Urinary bladder (tissue), 4 donors: Measurements from ENCODE around the gene RSBN1L. TPM values are rescaled to one million over a fixed set of nuclear protein-coding genes. Genes with fewer than 3 reads are reported as not detected.
"Not testable (repeated sequence)": the region's sequence is repeated elsewhere in the genome, so short reads cannot be mapped to it uniquely, and the experiment has no call there.

Experiments
- DNase-seq: peaks from one replicate; pipeline ENCODE4 v3.0.0-alpha.2; 2015; ENCODE audit errors: extremely low spot score
- H3K27ac ChIP-seq: one replicate; pipeline ENCODE4 v1.5.1; 2013; ENCODE audit warnings: low read depth, mild to moderate bottlenecking, moderate library complexity
- H3K36me3 ChIP-seq: one replicate; pipeline ENCODE4 v1.6.1; 2013; ENCODE audit warnings: mild to moderate bottlenecking, moderate library complexity; ENCODE audit not compliant: insufficient read depth
- H3K4me1 ChIP-seq: one replicate; pipeline ENCODE4 v1.6.1; 2013; ENCODE audit warnings: mild to moderate bottlenecking, moderate library complexity; ENCODE audit not compliant: insufficient read depth
- H3K4me3 ChIP-seq: one replicate; pipeline ENCODE4 v1.5.1; 2013; ENCODE audit warnings: low read depth, low read length
- WGBS: extraction: QIAGEN DNeasy Blood & Tissue Kit; methylation state at CpG from one replicate; pipeline ENCODE4 v1.1.7; 2013; 5-methylcytosine and 5-hydroxymethylcytosine counted together
- polyA plus RNA-seq: library from polyadenylated mRNA; stranded (reverse); fragments of 200-250 nt; gene quantifications from one replicate; pipeline ENCODE4 v1.2.3, GENCODE V29; 2013
- total RNA-seq: library from RNA; depleted of rRNA; stranded (reverse); fragments of >200 nt; gene quantifications from one replicate; pipeline ENCODE4 v1.2.3, GENCODE V29; 2014
- donor health status: healthy with polysubstance abuse.
- donor health status: healthy.

RSBN1L gene
- total and polyA plus RNA-seq, 2 donors: 13.0 to 58.4 TPM

DNA sequence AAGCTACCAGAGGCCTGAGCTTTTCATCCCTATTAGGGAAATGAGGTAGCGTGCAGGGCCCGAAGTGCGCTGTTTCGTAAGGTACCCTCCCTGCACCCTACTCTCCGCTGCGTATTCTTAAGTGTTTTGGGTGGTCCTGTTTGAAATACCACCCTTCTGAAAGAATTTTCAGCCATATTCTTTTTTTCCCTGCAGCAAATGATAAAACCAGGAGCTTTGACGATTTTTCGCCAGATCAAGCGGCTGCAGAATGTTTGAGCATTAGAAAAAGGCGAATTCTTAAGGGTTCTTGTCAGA is 1.2 kb downstream of the RSBN1L start:
- H3K27ac ChIP-seq: peak overlapping the region; percentile 98
- WGBS: under 1% methylated on average over 10 of the region's 10 CpGs
- H3K4me3 ChIP-seq: peak overlapping the region; percentile 94
- H3K4me1 ChIP-seq: peaks cover 1% of the 10 kb centered on the region
- H3K36me3 ChIP-seq: no peaks in the 10 kb centered on the region
- no peak for DNase-seq

DNA sequence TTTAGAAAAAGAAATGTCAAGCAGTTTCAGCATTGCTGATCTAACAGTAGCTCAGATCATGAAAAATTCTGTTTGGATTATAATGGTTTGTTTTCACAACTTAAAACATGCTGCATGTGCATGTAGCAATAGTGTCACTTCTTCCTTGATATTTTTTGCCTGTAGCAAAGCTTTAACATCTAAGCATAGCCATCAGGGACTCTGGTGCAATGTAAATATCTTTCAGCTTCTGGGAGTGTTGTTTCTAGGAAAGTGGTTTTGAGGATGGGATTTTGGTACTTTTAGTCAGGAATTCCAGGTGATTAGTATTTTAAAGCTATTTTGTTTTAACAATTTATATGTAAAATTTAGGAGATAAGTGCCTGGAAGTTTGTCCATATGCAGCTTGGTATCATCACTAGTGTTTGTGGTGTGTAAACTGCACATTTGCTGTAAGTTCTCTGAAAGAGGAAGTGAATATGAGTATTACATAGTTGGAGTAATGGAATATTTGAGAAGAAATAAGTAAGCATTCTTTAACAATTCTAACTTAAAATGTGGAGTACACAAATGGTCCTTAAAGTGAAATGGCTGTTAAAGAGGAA is 1.9 kb downstream of the RSBN1L start:
- DNase-seq: no peak
- Histone ChIP-seq H3K4me1 (peaks cover 1% of the 10 kb centered on the region), H3K4me3 (peak overlapping the region; percentile 94), H3K27ac (no peak overlapping the region), H3K36me3 (no peaks in the 10 kb centered on the region)

DNA sequence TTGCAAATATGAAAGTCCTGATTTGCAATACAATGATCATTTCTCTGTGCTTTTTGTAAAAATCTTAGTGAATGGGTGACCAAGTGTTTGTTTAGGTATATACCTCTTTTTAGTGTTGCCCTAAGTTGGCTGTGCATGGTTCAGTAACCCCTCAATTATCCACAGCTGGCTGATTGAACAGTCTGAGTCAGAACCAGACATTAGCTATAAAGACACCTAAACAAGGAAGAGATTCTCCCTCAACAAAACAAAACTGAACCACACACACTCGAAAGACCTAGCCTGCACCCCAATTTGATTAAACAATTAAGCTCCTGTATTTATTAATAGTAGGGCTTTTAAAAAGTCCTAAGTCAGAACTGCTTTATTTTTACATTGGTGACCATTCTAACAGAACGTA is 2.8 kb downstream of the RSBN1L start:
- WGBS: 29% methylated on average over 2 of the region's 2 CpGs
- Histone ChIP-seq H3K4me3 (no peak overlapping the region), H3K4me1 (peaks cover 1% of the 10 kb centered on the region), H3K36me3 (no peaks in the 10 kb centered on the region), H3K27ac (no peak overlapping the region)
- DNase-seq: no peak

DNA sequence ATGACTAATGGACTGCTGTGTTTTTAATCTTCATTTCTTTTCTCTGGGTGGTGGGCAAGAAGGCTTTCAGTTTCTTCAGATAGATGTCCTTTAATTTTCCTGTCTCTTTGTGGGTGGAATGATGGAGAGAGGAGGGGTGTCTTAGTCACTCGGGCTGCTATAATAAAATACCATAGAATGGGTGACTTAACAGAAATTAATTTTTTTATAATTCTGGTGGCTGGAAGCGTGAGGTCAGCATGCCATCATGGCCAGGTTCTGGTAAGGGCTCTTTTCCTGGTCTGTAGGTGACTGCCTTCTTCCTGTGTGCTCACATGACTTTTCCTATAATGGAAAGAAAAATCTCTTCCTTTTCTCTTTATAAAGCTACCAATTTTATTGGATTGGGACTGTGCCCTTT is 6.3 kb downstream of the RSBN1L start:
- Histone ChIP-seq H3K27ac (no peak overlapping the region), H3K36me3 (no peaks in the 10 kb centered on the region), H3K4me1 (peaks cover 1% of the 10 kb centered on the region), H3K4me3 (no peak overlapping the region)
- DNase-seq: no peak
- WGBS: 27% methylated on average over 2 of the region's 2 CpGs

DNA sequence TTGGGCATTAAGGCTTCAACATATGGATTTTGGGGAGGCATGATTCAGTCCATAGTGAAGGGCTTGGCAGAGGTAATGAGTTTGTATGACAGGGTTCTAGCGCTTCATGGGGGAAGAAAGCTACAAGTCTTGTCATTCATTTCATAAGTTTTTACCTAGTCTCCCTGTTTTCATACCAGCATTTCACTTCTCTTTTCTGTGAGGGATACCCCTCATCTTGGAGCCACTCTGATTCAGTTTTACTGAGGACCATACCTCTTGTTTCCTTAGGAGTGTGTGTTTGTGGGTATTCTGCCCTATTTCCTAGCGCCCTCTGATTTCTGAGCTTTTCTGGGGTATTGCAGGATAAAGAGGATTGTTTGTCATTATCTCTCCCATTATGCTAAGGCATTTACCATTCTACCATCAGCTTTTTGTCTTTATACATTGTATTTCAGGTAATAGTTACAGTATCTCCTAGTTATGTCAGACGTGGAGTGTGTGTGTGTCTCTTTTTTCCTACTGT is 6.8 kb downstream of the RSBN1L start:
- DNase-seq: no peak
- 81% methylated on average over 3 of the region's 3 CpGs for WGBS
- peaks cover 1% of the 10 kb centered on the region for H3K4me1 ChIP-seq
- H3K36me3 ChIP-seq: no peaks in the 10 kb centered on the region
- no peak overlapping the region for H3K27ac ChIP-seq
- H3K4me3 ChIP-seq: no peak overlapping the region

DNA sequence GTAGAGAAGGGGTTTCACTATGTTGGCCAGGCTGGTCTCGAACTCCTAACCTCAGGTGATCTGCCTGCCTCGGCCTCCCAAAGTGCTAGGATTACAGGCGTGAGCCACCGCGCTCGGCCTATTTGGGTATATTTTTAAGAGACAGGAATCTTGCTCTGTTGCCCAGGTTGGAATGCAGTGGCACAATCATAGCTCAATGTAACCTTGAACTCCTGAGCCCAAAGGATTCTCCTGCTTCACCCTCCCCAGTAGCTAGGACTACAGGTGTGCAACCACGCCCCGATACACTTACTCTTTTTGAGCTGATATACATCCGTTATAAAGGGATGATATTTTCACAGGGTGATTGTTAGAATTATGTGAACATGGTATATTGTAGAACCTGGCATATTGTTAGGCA is 7.4 kb downstream of the RSBN1L start:
- not testable (repeated sequence) for H3K36me3 ChIP-seq, H3K4me1 ChIP-seq, H3K27ac ChIP-seq, H3K4me3 ChIP-seq, DNase-seq
- WGBS: 91% methylated on average over 9 of the region's 9 CpGs

DNA sequence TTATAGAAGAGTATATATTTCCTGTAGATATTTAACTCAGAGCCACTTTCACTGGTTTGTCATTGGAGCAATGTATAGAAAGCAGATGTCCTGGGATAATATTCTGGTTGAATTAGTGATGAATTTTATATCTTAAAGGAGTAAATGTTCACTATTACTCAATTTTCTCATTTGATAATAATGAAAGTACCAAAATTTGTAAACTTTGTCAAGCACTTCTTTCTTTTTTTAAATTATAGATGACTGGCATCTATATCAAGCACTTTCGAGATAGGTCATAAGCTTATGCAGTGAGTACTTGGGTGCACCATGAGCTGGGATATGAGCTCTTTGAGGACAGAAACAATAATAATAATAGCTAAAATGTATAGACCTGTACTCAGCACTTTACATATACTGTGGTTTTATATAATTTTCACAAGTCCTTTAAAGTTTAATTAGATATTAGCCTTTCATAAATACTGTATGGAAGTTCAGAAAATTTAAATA is 11.3 kb downstream of the RSBN1L start:
- Histone ChIP-seq H3K4me1 (no peaks in the 10 kb centered on the region), H3K4me3 (no peak overlapping the region), H3K27ac (no peak overlapping the region), H3K36me3 (no peaks in the 10 kb centered on the region)
- no peak for DNase-seq
- WGBS: 98% methylated on average over 1 of the region's 1 CpG

DNA sequence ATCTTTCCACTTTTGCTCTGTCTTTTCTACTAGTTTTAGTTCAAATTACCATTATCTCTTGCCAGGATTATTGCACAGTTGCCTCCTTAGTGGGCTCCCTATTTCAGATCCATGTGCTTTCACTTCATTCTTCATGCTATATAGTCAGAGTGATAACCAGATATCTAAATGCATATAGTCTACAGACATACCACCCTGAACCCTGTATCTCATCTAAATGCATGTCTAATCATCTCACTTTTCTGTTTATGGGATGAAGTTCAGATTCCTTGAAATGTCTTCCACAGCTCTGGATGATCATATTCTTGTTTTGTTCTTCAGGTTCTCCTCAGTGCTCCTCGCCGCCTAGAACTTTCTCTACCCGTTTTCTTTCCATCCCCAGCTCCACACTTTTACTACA is 13.8 kb downstream of the RSBN1L start:
- no peaks in the 10 kb centered on the region for H3K4me1 ChIP-seq
- H3K36me3 ChIP-seq: no peaks in the 10 kb centered on the region
- DNase-seq: no peak
- 94% methylated on average over 3 of the region's 3 CpGs for WGBS
- H3K4me3 ChIP-seq: no peak overlapping the region
- no peak overlapping the region for H3K27ac ChIP-seq

DNA sequence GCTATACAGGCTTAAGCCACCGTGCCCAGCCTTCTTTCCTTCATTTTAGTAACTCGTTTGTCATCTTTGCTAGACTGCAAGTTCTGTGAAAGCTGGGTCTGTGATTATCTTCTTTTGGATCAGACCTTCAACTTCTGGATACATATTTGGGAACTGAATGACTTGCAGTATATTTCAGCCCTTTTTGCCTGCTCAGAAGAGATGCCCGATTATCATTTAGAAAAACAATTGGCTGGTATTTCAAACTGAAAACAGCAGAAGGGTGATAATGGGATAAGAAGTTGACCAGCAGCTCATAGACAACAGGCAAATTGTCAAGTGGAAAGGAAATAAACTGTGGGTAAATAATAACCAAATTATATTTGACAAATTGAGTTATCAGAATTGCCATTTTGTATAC is 14.6 kb downstream of the RSBN1L start:
- H3K4me3 ChIP-seq: no peak overlapping the region
- H3K36me3 ChIP-seq: no peaks in the 10 kb centered on the region
- no peak overlapping the region for H3K27ac ChIP-seq
- no peak for DNase-seq
- WGBS: 81% methylated on average over 3 of the region's 3 CpGs
- no peaks in the 10 kb centered on the region for H3K4me1 ChIP-seq

DNA sequence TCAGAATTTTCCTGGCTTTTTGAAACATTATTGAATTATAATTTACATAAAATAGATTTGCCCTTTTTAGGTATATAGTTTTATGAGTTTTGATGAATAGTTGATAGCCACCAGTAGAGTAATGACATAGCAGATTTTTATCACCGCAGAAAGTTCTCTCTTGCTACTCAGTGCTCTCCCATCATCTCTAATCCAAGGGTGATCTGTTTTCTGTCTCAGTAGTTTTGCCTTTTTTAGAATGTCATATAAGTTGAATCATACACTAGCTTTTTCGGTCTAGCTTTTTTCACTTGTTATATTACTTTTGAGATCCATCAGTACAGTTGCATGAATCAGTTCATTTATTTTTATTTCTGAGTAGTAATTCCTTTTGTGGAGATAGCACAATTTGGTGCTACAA is 17.9 kb downstream of the RSBN1L start:
- Histone ChIP-seq H3K4me3 (no peak overlapping the region), H3K36me3 (no peaks in the 10 kb centered on the region), H3K27ac (no peak overlapping the region), H3K4me1 (peaks cover 2% of the 10 kb centered on the region)
- WGBS: 54% methylated on average over 2 of the region's 2 CpGs
- DNase-seq: no peak

DNA sequence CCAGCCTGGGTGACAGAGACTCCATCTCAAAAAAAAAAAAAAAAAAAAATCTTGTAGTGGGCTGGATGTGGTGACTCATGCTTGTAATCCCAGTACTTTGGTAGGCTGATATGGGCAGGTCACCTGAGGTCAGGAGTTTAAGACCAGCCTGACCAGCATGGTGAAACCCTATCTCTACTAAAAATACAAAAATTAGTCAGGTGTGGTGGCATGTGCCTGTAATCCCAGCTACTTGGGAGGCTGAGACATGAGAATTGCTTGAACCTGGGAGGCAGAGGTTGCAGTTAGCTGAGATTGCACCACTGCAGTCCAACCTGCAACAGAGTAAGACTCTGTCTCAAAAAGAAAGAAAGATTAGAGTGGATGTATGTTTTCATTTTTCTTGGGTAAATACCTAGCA is 18.7 kb downstream of the RSBN1L start:
- DNase-seq, H3K27ac ChIP-seq, H3K4me3 ChIP-seq, H3K4me1 ChIP-seq, H3K36me3 ChIP-seq: not testable (repeated sequence)

DNA sequence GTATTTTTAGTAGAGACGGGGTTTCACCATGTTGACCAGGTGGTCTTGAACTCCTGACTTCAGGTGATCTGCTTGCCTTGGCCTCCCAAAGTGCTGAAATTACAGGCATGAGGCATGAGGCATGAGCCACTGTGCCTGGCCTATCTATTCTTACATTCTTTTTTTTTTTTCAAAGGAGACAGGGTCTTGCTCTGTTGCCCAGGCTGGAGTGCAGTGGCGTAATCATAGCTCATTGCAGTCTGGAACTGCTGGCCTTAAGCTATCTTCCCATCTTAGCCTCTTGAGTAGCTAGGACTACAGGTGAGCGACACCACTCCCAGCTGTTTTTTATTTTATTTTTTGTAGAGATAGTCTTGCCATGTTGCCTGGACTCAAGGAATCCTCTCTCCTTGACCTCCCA is 20.5 kb downstream of the RSBN1L start:
- 100% methylated on average over 3 of the region's 3 CpGs for WGBS

DNA sequence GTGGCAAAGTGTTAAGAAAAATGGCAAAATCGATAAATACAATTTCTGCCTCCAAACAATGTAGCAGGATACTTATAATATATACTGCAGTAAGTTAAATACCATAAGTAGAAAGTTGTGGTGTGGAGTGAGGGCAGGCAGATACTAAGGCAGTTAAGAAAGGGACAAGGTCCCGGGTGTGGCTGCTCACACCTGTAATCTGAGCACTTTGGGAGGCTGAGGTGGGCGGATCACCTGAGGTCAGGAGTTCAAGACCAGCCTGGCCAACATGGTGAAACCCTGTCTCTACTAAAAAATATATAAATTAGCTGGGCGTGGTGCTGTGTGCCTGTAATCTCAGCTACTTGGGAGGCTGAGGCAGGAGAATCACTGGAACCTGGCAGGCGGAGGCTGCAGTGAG is 21.3 kb downstream of the RSBN1L start:
- not testable (repeated sequence) for H3K4me3 ChIP-seq, DNase-seq, H3K4me1 ChIP-seq, H3K27ac ChIP-seq, H3K36me3 ChIP-seq
- 92% methylated on average over 5 of the region's 5 CpGs for WGBS

More for the DNA sequence above, 20.5 kb downstream of the RSBN1L start:
- Histone ChIP-seq H3K36me3 (no peaks in the 10 kb centered on the region), H3K27ac (no peak overlapping the region), H3K4me1 (peaks cover 2% of the 10 kb centered on the region), H3K4me3 (no peak overlapping the region)
- DNase-seq: no peak

DNA sequence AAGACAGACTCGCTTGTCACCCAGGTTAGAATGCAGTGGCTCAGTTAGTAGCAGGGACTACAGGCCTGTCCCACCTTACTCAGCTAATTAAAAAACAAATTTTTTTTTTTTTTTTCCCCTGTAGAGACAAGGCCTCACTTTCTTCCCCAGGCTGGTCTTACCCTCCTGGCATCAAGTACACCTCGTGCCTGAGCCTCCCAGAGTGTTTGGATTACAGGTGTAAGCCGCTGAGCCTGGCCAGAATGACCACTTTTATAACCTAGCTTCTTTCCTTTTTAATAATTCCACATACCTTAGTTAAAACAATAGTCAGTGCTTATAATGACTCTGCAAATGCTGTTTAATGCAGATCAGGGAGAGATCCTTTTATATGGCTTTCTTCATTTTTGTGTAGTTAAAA is 31.3 kb downstream of the RSBN1L start:
- no peak overlapping the region for H3K27ac ChIP-seq
- no peaks in the 10 kb centered on the region for H3K36me3 ChIP-seq
- no peak overlapping the region for H3K4me3 ChIP-seq
- WGBS: 66% methylated on average over 3 of the region's 3 CpGs
- no peak for DNase-seq
- H3K4me1 ChIP-seq: peaks cover 2% of the 10 kb centered on the region
